ENCODE data around the gene SLC27A2.
"Not testable (repeated sequence)": the region's sequence is repeated elsewhere in the genome, so short reads cannot be mapped to it uniquely, and the experiment has no call there.

The SLC27A2 gene

DNA sequence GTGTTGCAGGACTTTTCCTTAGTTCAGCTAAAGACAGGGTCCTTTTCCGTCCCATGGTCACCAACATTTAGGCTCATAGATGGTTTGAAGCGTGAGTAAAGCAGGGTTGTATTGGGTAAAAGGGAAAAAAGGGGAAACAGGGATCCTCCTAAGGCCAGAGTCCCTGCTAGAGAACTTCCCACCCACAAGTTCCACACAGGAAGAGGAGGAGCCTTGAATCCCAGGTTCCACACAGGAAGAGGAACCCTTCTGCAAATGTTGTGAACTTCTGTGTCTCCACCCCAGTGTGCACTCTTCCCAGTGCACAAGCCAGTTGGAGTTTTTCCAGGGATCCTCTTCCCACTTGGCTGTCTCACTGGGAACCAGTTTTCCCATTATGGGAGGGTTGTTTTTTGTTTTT, 35.4 kb upstream of the SLC27A2 start:
- TF ChIP-seq CTCF (IDR thresholded peaks at IDR 0.05; ENCODE audit: borderline replicate concordance, control extremely low read depth, extremely low read depth, insufficient read depth, missing control alignments), result no peak
- DNase-seq (ENCODE audit: low spot score), result no peak
- in situ Hi-C loops (cut with MboI; ENCODE audit: low sequenced_read_pairs, unreplicated experiment), result loop anchor here (25.0 kb wide), 2 partner anchors 1059 to 1284 kb away; no protein-coding TSS in a partner anchor

GRCh38 chr15:50148362-50148963, 33.5 kb upstream of the SLC27A2 start:
- DNase-seq (ENCODE audit: low spot score), result no peak
- in situ Hi-C loops (cut with MboI; ENCODE audit: low sequenced_read_pairs, unreplicated experiment), result loop anchor here (25.0 kb wide), 2 partner anchors 1061 to 1286 kb away; no protein-coding TSS in a partner anchor
- TF ChIP-seq CTCF (IDR thresholded peaks at IDR 0.05; ENCODE audit: borderline replicate concordance, control extremely low read depth, extremely low read depth, insufficient read depth, missing control alignments), result peak; percentile 41

DNA sequence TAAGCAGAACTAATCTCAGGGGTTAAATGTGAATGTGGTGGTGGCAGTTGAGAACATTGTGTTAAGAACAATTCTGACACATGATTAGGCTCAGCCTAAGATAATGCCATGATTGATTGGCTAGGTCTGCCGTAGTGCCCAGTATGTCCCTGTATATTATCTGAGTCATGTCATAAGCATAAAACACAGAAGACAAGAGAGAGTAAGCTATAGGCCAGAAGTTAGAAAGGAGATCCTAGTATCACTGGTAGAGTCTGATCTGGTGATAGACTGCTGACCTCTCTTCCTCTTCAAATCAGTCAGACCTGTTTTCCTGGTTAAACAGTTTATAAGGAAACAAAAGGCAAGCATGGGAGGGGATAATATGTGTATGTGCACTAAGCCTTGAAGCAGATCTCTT, 32.9 kb upstream of the SLC27A2 start:
- DNase-seq (ENCODE audit: low spot score), result no peak
- in situ Hi-C loops (cut with MboI; ENCODE audit: low sequenced_read_pairs, unreplicated experiment), result loop anchor here (25.0 kb wide), 2 partner anchors 1062 to 1287 kb away; no protein-coding TSS in a partner anchor
- no peak for TF ChIP-seq CTCF (IDR thresholded peaks at IDR 0.05; ENCODE audit: borderline replicate concordance, control extremely low read depth, extremely low read depth, insufficient read depth, missing control alignments)

DNA sequence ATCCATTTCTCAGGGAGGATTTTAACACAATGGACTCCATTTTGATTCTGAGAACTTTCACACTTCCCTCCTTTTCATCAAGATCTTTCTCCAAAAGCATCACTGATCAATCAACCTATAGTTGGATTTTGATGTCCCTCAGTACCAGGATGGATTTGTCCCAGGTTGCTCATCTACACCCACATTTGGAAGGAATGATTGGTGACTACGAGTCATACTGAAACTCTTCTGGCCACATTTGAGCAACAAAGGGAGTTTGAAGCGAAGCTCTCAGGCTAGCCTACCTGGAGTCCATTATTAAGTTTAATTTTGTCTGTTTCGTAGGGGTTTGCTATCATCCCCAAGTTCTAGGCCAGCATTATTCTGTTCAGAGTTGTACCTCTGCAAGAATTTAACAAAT, 31.6 kb upstream of the SLC27A2 start:
- DNase-seq (ENCODE audit: low spot score), result no peak
- no peak for TF ChIP-seq CTCF (IDR thresholded peaks at IDR 0.05; ENCODE audit: borderline replicate concordance, control extremely low read depth, extremely low read depth, insufficient read depth, missing control alignments)
- in situ Hi-C loops (cut with MboI; ENCODE audit: low sequenced_read_pairs, unreplicated experiment), result no loop called here

DNA sequence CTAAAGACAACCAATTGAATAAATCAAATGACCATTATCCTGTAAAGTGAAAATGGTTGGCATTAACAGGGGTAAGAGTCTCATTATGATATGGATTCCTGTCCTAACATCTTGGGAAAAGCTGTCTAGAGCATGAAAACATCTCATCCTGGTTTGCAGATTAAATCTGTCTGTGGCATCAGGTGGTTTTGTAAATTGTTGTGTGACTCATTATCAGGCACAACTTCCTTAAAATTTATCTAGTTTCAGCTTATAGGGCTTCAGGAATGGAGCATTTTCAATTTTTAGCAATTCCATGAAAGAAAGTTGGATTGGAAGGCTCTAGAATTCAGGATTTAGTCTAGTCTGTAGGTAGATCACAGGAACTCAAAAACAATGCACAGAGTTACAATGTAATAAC, 31.1 kb upstream of the SLC27A2 start:
- in situ Hi-C loops (cut with MboI; ENCODE audit: low sequenced_read_pairs, unreplicated experiment), result no loop called here
- no peak for DNase-seq (ENCODE audit: low spot score)
- no peak for TF ChIP-seq CTCF (IDR thresholded peaks at IDR 0.05; ENCODE audit: borderline replicate concordance, control extremely low read depth, extremely low read depth, insufficient read depth, missing control alignments)

DNA sequence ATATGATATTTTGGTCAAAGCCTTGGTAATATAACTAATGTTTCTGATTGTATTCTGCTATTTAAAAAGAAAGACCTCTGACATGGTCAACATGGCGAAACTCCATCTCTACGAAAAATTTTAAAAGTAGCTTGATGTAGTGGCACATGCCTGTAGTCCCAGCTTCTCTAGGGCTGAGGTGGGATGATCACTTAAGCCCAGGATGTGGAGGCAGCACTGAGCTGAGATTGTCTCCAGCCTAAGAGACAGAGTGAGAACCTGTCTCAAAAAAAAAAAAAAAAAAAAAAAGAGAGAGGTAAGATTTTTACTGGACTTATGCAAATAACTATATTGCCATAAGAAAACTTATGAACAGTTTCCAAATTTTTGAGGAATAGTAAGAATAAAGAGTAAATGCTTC, 30.5 kb upstream of the SLC27A2 start:
- in situ Hi-C loops (cut with MboI; ENCODE audit: low sequenced_read_pairs, unreplicated experiment), result no loop called here
- DNase-seq (ENCODE audit: low spot score), result no peak
- TF ChIP-seq CTCF (IDR thresholded peaks at IDR 0.05; ENCODE audit: borderline replicate concordance, control extremely low read depth, extremely low read depth, insufficient read depth, missing control alignments), result no peak

GRCh38 chr15:50158236-50158635, 23.8 kb upstream of the SLC27A2 start:
- in situ Hi-C loops (cut with MboI; ENCODE audit: low sequenced_read_pairs, unreplicated experiment); DNase-seq (ENCODE audit: low spot score): not testable (repeated sequence)

All from GM13976 (cell line).